Suprapubic skin (tissue), 3 donors: ENCODE results near the gene RPL35.

Source experiments
- EP300 ChIP-seq: sonication (generic); formaldehyde crosslinking; IDR thresholded peaks from one replicate; pipeline ENCODE4 v1.6.1; 2017; ENCODE audit warnings: antibody characterized with exemption
- TF ChIP-seq, protein P1 (sequence below), 2 donors: fragments of 200-600 bp in 1 of 2; fragments of 450-650 bp in 1 of 2; sonication (generic) in 1 of 2; IDR thresholded peaks; one replicate each; pipeline ENCODE4 v1.5.1; 2016 to 2019; ENCODE audit warnings: antibody characterized with exemption in 2 of 2, mild to moderate bottlenecking in 1 of 2, moderate library complexity in 1 of 2

DNA sequence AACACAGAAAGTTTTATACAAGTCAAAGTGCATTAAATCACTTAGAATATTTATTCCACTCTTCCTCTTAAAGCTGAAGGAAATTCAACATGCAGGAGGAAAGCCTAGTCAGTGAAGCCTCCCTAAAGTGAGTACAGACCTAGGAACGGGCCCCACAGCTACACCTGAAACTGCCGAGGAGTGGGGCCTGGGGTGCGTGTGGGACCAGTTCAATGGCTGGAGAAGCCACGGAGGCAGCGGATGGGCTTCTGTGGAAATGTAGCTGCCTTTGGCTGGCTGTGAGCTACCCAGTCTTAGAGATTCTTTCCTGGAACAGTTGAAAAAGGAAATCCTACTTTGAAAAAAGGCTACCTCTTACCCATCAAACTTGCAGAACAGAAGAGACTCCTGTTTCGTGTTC is 16.8 kb upstream of the RPL35 start:
- TF ChIP-seq EP300, result no peak
- TF ChIP-seq, protein P1, sequence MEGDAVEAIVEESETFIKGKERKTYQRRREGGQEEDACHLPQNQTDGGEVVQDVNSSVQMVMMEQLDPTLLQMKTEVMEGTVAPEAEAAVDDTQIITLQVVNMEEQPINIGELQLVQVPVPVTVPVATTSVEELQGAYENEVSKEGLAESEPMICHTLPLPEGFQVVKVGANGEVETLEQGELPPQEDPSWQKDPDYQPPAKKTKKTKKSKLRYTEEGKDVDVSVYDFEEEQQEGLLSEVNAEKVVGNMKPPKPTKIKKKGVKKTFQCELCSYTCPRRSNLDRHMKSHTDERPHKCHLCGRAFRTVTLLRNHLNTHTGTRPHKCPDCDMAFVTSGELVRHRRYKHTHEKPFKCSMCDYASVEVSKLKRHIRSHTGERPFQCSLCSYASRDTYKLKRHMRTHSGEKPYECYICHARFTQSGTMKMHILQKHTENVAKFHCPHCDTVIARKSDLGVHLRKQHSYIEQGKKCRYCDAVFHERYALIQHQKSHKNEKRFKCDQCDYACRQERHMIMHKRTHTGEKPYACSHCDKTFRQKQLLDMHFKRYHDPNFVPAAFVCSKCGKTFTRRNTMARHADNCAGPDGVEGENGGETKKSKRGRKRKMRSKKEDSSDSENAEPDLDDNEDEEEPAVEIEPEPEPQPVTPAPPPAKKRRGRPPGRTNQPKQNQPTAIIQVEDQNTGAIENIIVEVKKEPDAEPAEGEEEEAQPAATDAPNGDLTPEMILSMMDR (IDR thresholded peaks at IDR 0.05), result no peak
